HG02943 (cell line): ENCODE results near the gene ZNF587B.
"Not testable (repeated sequence)": the region's sequence is repeated elsewhere in the genome, so short reads cannot be mapped to it uniquely, and the experiment has no call there.

Experiments
- ATAC-seq: cut with Tn5 transposase; IDR thresholded peaks from one replicate; pipeline ENCODE4 v1.9.1; 2021; ENCODE audit warnings: mild to moderate bottlenecking, low read depth, moderate library complexity; ENCODE audit not compliant: unreplicated experiment

The ZNF587B gene

DNA sequence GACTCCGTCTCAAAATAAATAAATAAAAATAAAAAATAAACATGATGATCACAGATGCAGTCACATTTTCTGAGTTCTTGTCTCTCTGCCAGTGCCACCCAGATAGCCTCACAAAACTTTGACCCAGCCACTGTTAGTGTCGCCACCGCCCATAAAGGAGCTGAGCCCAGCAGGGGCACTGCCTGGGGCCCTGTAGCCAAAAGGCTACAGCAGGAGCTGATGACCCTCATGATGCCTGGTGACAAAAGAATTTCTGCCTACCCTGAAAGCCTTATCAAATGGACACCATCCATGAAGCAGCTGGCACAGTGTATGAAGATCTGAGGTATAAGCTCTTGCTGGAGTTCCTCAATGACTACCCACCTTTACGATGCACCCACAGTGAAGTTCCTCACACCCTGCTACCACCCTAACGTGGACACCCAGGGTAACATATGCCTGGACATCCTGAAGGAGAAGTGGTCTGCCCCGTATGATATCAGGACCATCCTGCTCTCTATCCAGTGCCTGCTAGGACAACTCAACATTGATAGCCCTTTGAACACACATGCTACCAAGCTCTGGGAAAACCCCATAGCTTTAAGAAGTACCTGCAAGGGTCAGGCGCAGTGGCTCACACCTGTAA lies 37.9 kb downstream of the ZNF587B start:
- no peak for ATAC-seq

DNA sequence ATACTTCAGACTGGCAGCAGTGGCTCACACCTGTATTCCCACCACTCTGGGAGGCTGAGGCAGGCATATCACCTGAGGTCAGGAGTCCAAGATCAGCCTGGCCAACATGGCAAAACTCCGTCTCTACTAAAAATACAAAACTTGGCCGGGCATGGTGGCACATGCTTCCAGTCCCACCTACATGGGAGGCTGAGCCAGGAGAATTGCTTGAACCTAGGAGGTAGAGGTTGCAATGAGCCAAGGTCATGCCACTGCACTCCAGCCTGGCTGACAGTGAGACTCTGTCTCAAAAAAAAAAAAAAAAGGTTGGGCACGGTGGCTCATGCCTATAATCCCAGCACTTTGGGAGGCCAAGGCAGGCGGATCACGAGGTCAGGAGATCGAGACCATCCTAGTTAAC lies 39.6 kb downstream of the ZNF587B start:
- ATAC-seq, result not testable (repeated sequence)

DNA sequence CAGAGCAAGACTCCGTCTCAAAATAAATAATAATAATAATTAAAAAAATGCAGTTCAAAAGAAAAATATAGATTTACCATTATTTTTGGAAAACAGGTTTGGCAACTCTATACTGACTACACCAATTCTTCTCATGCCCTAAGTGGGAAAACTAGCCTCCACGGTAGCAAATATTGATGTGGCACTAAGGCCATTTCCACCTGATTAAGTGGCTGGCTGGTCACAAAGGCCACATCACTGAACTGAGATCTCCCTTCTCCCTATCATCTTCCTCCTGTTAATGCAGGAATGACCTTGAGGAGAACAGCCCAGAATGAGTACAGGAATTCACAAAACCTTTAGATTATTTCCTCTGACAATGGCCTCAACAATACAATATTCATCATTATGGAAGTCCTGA lies 40.1 kb downstream of the ZNF587B start:
- no peak for ATAC-seq

DNA sequence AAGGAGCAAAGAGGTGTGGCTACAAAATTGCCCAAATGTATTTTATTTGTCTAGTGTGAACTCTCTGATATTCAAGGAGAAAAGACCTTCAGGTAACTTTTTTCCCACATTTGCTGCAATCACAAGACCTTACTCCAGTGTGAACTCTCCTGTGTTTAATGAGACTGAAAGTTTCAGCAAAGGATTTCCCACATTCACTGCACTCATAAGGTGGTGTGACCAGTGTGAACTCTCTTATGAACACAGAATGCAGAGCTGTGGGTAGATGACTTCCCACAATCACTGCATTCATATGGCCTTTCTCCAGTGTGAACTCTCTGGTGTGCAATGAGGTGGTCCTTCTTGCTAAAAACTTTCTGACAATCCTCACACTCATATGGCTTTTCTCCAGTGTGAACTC lies 42.4 kb downstream of the ZNF587B start:
- ATAC-seq, result no peak

DNA sequence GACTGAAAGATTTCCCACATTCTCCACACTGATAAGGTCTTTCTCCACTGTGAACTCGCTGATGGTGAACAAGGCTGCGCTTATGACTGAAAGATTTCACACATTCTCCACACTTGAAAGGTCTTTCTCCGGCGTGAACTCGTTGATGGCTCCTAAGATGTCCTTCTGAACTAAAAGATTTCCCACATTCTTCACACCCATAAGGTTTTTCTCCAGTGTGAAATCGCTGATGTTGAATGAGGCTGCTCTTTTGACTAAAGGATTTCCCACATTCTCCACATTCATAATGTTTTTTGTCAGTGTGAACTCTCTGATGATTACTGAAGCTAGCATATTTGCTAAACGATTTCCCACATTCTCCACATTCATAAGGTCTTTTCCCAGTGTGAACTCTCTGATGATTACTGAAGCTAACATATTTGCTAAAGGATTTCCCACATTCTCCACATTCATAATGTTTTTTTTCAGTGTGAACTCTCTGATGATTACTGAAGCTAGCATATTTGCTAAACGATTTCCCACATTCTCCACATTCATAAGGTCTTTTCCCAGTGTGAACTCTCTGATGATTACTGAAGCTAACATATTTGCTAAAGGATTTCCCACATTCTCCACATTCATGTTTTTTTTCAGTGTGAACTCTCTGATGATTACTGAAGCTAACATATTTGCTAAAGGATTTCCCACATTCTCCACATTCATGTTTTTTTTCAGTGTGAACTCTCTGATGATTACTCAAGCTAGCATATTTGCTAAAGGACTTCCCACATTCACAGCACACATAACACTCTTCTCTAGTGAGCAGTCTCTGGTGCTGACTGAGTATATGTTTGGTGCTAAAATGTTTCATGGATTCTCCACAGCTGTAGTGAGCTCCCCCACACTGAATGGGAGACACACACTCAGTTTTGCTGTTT lies 44.0 kb downstream of the ZNF587B start:
- not testable (repeated sequence) for ATAC-seq

DNA sequence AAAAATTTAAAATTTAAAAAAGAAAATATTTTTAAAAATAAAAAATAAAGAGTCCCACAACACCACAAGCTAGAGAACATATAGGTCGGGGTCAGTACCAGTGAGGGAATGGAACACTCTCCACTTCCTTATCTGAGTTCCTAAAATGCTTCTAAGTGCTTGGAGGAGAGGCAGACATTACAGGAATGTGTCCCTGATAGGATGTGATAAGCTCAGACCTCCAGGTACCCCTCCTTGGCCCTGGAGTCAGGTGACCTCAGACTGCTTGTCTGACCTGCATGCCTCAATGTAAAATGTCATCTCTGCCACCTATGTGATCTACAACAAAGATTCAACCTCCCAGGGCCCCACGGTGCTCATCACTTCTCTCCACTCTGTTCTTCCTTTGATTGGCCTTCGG lies 55.9 kb downstream of the ZNF587B start:
- no peak for ATAC-seq

DNA sequence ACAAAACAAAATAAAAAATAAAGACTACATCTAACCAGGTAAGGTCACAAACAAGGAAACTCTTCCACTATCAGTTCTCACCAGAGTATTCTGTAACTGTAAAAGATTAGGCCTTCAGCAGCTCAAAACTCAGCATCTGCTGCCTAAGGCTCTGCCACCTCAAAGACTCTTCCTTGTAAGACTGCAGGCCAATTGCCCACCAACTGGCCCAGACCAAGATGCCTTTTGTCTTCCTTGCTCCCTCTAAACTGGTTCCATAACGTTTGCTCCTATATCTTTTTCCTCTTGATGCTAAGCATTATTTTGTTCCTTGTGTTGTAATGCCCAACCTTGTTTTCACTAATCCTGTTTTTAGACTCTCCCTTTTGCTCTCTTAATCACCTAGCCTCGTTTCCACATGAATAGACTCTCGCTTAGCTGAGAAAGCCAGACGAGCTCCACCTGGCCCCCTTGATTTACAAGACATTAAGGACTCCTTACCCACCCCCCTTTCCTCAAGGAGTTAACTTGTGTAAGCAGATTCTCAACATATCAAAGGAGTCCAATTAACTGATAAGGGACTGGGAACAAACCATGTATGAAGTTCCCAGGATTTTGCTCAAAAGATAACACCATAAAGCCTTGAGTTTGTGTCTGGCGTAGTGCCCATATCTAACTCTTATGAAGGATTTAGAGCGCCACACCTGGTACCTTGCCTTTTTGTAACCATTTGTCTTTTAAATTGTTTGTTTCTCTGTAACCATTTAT lies 57.3 kb downstream of the ZNF587B start:
- ATAC-seq, result no peak

DNA sequence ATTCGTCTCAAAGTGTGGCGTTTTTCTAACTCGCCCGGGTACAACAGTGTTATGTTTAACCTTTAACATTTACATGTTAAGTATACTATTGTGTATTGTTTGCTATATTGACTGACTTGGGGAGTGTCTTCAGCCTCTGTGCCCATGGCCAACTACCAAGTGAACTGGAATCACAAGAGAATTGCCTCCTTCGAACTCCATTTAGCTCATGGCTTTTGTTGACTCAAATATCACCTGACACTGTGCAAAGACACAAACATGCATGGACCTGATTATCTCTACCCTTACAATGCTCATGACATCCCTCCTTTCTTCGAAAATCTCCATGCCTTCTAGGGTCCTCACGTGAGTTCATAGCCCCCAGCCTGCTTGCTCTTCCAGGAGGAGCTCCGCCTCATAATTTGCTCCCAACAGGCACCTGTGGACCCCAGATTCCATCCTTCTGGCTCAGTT lies 58.0 kb downstream of the ZNF587B start:
- no peak for ATAC-seq

DNA sequence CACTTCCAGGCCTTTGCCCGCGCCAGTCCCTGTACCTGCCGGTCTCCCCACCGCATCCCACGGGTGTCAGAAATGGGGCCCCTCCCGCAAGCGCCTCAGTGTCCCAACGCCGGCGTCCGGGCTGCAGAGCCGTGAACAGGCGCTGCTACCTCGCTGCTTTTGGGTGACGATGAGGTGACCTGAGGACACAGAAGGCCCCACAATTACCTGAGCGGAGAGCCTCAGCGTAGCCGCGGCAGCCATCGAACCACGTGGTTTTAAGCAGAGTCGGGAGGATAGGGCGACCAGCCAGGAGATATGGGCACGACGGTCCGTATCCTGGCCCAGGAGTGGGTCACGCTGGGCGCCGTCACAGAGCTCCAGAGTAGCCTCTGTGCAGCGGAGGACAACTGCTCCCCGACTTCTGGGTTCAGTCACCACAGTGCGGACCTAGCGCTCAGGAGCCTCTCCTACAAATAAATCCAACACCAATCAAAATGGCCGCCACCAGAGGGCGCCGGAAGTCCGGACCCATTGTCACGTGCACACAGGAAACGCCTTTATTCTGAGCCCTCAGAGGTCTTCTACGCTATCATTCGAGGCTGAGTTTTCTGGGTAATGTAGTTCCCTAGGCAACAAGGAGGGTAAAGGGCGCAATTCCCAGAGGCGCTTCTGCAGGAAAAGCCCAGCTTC lies 58.6 kb downstream of the ZNF587B start, which contains the start of gene ZNF814:
Gene ZNF814, minus strand, starts transcription at position 478 of the 672 bp plus-strand sequence. Its CDS starts 235 bp downstream, at position 243.
- ATAC-seq, result no peak

DNA sequence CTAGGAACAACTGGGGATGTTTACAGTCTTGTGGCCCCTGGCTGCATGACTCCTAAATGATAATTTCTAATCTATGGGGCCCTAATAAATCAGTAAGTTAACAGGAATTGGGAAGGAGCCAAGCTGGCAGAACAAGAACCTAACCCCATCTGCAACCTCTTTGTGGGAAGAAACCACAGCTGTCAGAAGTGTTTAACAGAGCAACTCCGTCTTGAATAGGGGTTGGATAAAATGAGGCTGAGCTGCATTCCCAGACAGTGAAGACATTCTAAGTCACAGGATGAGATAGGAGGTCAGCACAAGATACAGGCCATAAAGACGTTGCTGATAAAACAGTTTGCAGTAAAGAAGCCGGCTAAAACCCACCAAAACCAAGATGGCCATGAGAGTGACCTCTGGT lies 60.6 kb downstream of the ZNF587B start:
- not testable (repeated sequence) for ATAC-seq
